ENCODE measurements around the gene FOXE1.

Gene FOXE1

DNA sequence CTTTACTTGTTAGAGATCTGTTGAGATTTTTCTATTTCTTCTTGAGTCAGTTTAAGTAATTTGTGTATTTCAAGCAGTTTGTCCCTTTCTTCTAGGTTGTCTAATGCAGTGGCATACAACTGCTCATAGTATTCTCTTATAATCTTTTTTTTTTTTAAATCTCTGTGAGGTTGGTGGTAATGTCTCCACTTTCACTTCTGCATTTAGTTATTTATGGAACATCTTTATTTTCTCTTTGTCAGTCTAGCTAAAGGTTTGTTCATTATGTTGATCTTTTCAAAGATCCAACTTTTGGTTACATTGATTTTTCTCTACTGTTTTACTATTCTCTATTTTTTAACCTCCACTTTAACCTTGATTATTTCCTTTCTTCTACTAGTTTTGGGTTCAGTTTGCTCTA lies 13.8 kb downstream of the FOXE1 start:
- no peak for DNase-seq (ENCODE audit: low spot score)

DNA sequence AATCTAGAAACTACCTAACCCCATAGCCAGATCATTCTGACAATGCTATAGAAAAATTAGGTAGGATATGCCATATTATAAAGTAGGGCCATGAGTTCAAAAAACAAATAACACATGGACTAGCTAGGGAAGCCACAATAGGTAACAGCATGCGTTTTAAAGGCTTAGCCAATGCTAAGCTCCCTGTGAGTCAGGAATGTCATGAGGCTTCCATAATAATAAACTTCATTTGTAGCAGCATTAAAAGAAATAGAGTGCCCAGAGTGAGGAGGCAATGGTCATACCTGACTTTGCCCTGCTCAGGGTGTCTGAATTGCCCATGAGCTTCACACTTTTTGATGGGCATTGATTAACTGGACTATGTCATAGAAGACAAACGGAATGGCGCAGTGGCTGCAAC lies 15.8 kb downstream of the FOXE1 start:
- DNase-seq (ENCODE audit: low spot score) = no peak

DNA sequence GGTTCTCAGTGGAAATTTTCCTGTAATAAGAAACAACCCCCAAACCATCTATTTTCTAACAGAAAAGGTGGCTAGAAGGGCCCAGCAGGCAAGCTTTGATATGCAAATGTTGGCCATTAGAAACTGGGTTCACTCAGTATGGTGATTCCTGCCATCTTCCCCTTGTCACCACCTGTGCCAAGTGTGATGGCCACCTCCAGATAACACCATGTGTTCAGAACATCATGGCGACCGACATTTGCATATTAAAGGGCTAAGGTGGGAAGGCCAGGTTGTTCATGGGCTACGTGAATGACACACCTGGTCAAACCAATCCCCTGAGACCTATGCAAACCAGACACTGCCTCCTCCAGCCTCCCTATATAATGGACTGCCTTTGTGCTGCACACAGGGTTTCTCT lies 20.4 kb downstream of the FOXE1 start:
- DNase-seq (ENCODE audit: low spot score) = no peak

GRCh38 chr9:97873882-97874281 lies 20.9 kb downstream of the FOXE1 start:
- DNase-seq (ENCODE audit: low spot score) = no peak

- DNase-seq (ENCODE audit: low spot score) = no peak
Measured at GRCh38 chr9:97874624-97875023, 21.6 kb downstream of the FOXE1 start.

DNA sequence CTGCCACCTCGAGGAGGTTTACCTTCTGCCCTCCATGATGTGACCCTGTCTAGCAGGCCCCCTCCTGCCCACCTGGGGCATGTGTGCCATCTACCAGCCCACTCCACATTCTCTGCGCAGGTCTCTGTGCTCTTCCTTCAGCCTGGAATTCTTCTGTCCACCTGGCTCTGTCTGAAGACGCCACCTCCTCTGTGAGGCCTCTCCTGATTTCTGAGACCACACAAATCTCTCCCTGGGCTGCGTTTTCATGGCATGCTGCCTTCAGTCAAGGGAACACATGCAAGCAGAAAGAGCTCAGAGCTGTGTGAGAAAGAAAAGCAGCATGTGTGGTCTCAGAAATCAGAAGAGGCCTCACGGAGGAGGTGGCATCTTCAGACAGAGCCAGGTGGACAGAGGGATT lies 22.1 kb downstream of the FOXE1 start:
- no peak for DNase-seq (ENCODE audit: low spot score)

DNA sequence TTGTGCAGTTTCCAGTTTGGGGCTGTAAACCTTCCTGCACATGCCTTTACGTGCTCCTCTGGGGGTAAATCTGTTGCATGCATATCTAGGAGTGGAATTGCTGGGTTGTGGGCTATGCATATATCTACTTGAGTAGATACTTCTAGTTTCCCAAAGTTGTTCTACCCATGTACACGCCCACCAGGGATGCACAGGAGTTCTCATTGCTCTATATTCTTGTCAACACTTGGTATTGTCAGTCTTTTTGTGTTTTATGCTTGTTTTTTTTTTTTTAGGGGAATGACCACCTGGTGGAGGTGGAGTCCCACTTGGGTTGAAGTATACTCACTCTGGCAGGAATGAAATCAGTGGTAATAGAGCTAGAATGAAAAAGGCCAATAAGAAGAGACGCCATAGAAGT lies 23.0 kb downstream of the FOXE1 start:
- no peak for DNase-seq (ENCODE audit: low spot score)

GRCh38 chr9:97880336-97880735 lies 27.3 kb downstream of the FOXE1 start:
- DNase-seq (ENCODE audit: low spot score) = no peak

- DNase-seq (ENCODE audit: low spot score) = peak; percentile 58
Measured at GRCh38 chr9:97889941-97890887, 37.2 kb downstream of the FOXE1 start.

- no peak for DNase-seq (ENCODE audit: low spot score)
Measured at GRCh38 chr9:97891736-97892135, 38.7 kb downstream of the FOXE1 start.

- DNase-seq (ENCODE audit: low spot score) = no peak
Measured at GRCh38 chr9:97892421-97892820, 39.4 kb downstream of the FOXE1 start.

DNA sequence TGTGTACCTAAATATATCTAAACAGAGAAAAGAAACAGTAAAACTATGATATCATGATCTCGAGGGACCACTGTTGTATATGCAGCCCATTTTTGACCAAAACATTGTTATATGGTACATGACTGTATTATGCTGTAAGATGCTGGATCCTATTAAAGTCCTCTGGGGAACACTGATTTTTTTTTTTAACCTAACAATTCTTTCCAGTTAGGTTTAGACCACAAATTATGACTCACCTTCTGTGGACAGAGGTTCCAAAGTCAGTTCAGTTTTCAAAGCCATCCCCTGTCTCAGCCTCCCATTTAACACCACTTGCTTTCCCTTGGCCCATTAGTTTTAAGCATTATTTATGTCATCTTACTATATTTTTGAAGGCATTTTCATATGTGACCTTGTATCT lies 42.2 kb downstream of the FOXE1 start:
- no peak for DNase-seq (ENCODE audit: low spot score)

- DNase-seq (ENCODE audit: low spot score) = peak; percentile 38
Measured at GRCh38 chr9:97895695-97896332, 42.8 kb downstream of the FOXE1 start.

GRCh38 chr9:97900103-97900737 lies 47.2 kb downstream of the FOXE1 start:
- DNase-seq (ENCODE audit: low spot score) = no peak

DNA sequence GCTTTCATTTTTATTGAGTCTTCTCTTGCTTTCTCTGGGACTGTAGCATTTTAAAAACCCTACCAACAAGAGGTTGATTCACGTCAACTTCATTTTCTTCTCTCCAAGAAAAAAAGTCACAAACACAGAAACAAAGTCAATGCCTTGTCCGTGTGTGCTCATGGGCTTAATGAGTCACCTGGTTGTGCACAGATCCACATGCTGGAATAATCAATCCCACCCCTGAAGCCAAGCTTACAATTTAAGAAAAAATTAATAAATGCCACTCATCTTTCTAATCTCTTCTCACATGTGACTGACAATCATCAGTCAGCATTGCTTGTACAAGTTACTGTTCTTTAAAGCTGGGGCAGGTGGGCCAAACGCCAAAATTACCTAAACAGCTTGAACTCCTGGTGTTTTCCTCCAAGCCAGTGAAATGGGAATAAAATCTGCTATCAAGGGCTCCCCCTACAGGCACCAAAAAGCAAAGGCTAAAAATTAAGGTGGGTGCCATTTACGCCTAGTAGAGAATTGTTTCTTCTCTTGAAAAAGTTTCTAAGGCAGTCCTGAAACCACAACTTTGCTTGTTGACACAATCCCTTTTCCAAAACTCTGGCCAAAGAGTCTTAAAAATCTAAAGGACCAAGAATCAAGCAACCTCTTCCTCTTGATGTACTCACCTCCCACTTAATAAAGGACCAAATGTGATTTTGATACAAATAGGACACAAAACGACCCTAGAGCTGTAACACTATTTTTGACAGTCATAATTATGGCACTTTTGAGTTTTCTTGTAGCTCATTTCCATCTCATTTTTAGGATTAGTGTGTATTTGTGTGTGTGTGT lies 47.9 kb downstream of the FOXE1 start:
- DNase-seq (ENCODE audit: low spot score) = peak; percentile 48

DNA sequence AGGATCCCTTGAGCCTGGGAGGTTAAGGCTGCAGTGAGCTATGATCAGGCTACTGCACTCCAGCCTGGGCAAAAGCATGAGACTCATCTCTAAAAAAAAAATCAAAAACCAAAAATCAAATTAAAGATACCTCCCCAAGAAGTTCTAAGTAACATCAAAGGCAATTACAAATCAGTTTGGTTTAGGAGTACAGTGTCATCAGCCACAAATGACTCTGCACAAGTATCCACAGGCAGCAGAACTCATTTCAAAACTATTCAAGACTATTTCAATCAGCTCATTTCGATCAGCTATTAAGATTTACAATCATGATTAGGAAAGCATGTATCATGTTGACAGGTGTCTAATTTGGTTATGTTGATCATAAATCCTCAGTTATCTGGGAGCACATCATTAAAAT lies 50.2 kb downstream of the FOXE1 start:
- DNase-seq (ENCODE audit: low spot score) = no peak

DNA sequence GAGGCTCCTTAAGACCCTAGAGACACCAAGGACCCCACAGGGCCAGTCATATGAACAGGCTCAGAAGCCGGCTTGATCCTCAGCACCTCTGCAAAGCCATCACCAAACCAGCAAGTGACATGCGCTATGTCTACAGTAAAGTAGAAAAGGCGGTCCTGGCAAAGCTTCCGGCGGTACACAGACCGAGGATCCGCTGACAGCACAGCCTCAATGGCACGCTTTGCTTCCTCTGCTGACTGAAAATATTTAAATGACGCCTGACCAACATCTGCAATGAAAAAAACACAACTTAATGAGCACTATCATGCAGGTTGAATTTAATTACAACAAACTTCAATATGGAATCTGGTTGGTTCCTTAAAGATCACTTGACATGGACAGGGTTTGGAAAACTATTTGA lies 51.7 kb downstream of the FOXE1 start:
- no peak for DNase-seq (ENCODE audit: low spot score)

GRCh38 chr9:97905228-97905627 lies 52.2 kb downstream of the FOXE1 start:
- DNase-seq (ENCODE audit: low spot score) = no peak
